Esophagus (tissue), 2 donors: ENCODE results near the gene KRTAP4-6. TPM values are rescaled to one million over a fixed set of nuclear protein-coding genes. Genes with fewer than 3 reads are reported as not detected.
"Not testable (repeated sequence)": the region's sequence is repeated elsewhere in the genome, so short reads cannot be mapped to it uniquely, and the experiment has no call there.

Experiments
- H3K27ac ChIP-seq, 2 donors: one replicate each; pipeline ENCODE4 v1.5.1; 2013; ENCODE audit warnings: low read depth in 2 of 2, mild to moderate bottlenecking in 2 of 2, inconsistent platforms in 1 of 2, low read length in 1 of 2, moderate library complexity in 1 of 2
- H3K27me3 ChIP-seq, 2 donors: one replicate each; pipeline ENCODE4 v1.6.1; 2013; ENCODE audit warnings: low read length in 2 of 2, control low read depth in 1 of 2, mild to moderate bottlenecking in 1 of 2; ENCODE audit not compliant: insufficient read depth in 2 of 2, control insufficient read depth in 1 of 2
- H3K36me3 ChIP-seq, 2 donors: one replicate each; pipeline ENCODE4 v1.6.1; 2013; ENCODE audit warnings: low read length in 1 of 2; ENCODE audit not compliant: control insufficient read depth in 2 of 2, insufficient read depth in 2 of 2
- H3K4me1 ChIP-seq, 2 donors: one replicate each; pipeline ENCODE4 v1.6.1; 2013; ENCODE audit warnings: low read length in 1 of 2; ENCODE audit not compliant: control insufficient read depth in 2 of 2, insufficient read depth in 2 of 2
- H3K4me3 ChIP-seq, 2 donors: one replicate each; pipeline ENCODE4 v1.5.1; 2013; ENCODE audit warnings: low read length in 2 of 2, mild to moderate bottlenecking in 2 of 2, low read depth in 1 of 2, moderate library complexity in 1 of 2
- H3K9me3 ChIP-seq, 2 donors: one replicate each; pipeline ENCODE4 v1.6.1; 2013; ENCODE audit warnings: mild to moderate bottlenecking in 2 of 2, low read depth in 1 of 2, low read length in 1 of 2, moderate library complexity in 1 of 2; ENCODE audit not compliant: control insufficient read depth in 2 of 2, insufficient read depth in 1 of 2
- WGBS, 2 donors: extraction: QIAGEN DNeasy Blood & Tissue Kit; methylation state at CpG; one replicate each; pipeline ENCODE4 v1.1.7; 2013; 5-methylcytosine and 5-hydroxymethylcytosine counted together
- polyA plus RNA-seq, 2 donors: library from polyadenylated mRNA; stranded (reverse); fragments of 200-250 nt; gene quantifications; one replicate each; pipeline ENCODE4 v1.2.3, GENCODE V29; 2013
- donor health status: healthy with polysubstance abuse.
- donor health status: Bipolar disorder and iron deficiency.

KRTAP4-6 gene
- polyA plus RNA-seq, 2 donors, result not detected

DNA sequence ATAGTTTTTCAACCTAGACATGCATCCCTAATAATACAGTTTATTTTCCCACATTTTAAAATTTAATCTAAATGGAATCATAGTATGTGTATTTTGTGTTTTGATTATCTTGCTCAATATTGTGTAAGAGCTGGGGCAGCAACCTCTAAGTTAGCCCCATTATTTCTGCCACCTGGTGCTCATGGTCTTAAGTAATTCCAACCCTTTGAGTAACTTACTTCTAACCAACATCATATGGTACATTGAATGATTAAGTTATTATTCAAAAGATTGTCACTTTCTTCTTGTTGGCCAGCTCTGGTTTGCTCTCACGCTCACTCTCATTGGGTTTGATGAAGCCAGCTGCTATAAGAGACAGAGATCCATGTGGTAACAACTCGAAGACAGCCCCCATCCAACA is 31.5 kb upstream of the KRTAP4-6 start:
- Histone ChIP-seq H3K4me3 (no peak overlapping the region), H3K27ac (no peak overlapping the region), H3K9me3 (no peaks in the 10 kb centered on the region), H3K36me3 (no peaks in the 10 kb centered on the region), H3K4me1 (no peaks in the 10 kb centered on the region), H3K27me3 (peaks cover 0 to 3% of the 10 kb centered on the region in 2 donors)
- WGBS, 2 donors, result 77 to 81% methylated on average over 2 of the region's 2 CpGs

DNA sequence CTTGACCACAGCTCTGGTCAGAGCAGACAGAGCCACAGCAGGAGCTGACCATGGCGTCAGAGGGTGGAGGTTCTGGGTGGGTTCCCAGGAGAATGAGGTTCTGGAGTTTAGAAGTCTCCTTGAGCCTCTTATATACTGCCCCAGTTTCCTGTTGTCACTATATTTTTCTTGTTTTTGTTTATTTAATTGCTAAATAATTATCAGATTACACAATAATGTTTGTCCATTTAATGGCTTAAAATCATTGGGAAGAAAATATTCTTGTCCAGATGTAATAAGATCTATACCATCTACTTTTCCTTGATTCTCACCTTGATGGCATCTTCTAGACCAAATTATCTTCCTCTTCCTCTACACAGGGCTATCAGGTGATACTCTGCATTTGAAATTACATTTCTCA is 27.8 kb upstream of the KRTAP4-6 start, which contains the start of gene KRTAP4-3:
Gene KRTAP4-3 (minus strand): TSS at position 101 of the 400 bp plus-strand sequence. CDS start 49 bp downstream, at position 52.
- no peaks in the 10 kb centered on the region for H3K27me3 ChIP-seq
- H3K4me3 ChIP-seq, result no peak within 1 kb of the TSS
- no peaks in the 10 kb centered on the region for H3K4me1 ChIP-seq
- H3K9me3 ChIP-seq, result no peaks in the 10 kb centered on the region
- 76 to 91% methylated on average over 1 of the region's 1 CpG for WGBS, 2 donors
- H3K36me3 ChIP-seq, result no peaks in the 10 kb centered on the region
- H3K27ac ChIP-seq, result no peak within 1 kb of the TSS

DNA sequence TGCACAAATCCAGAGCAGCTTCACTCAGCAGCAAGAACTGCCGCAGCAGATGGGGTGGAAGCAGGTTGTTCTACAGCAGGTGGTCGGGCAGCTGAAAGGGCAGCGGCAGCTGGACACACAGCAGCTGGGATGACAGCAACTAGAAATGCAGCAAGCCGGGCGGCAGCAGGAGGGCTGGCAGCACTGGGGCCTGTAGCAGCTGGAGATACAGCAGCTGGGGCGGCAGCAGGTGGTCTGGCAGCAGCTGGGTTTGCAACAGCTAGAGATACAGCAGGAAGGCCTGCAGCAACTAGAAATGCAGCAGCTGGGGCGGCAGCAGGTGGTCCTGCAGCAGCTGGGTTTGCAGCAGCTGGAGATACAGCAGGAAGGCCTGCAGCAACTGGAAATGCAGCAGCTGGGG is 27.2 kb upstream of the KRTAP4-6 start:
- no peak overlapping the region for H3K4me3 ChIP-seq
- H3K36me3 ChIP-seq, result no peaks in the 10 kb centered on the region
- no peaks in the 10 kb centered on the region for H3K27me3 ChIP-seq
- no peaks in the 10 kb centered on the region for H3K4me1 ChIP-seq
- H3K9me3 ChIP-seq, result no peaks in the 10 kb centered on the region
- no peak overlapping the region for H3K27ac ChIP-seq
- 79 to 85% methylated on average over 7 of the region's 7 CpGs for WGBS, 2 donors

DNA sequence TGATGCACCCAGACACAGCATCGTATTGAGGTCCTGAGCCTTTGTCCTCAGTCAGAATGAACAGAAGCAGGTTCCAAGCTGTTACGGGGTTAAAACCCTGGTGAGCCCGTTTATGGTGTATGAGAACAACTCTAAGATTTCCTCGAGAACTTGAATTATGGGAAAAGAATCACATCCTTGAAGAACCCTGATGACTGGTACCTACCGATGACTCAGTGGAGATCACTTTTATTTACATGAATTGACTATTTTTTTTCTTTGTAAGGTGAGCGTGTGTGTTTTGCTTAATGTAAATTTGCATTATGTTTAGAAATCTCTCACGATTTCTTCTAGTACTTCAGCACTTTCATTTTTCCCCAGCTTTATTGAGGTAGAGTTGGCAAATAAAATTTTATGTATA is 23.5 kb upstream of the KRTAP4-6 start:
- no peaks in the 10 kb centered on the region for H3K4me1 ChIP-seq
- H3K27ac ChIP-seq, result no peak overlapping the region
- H3K9me3 ChIP-seq, result no peaks in the 10 kb centered on the region
- 71 to 76% methylated on average over 7 of the region's 7 CpGs for WGBS, 2 donors
- H3K36me3 ChIP-seq, result no peaks in the 10 kb centered on the region
- H3K4me3 ChIP-seq, result no peak overlapping the region
- H3K27me3 ChIP-seq, result no peaks in the 10 kb centered on the region

DNA sequence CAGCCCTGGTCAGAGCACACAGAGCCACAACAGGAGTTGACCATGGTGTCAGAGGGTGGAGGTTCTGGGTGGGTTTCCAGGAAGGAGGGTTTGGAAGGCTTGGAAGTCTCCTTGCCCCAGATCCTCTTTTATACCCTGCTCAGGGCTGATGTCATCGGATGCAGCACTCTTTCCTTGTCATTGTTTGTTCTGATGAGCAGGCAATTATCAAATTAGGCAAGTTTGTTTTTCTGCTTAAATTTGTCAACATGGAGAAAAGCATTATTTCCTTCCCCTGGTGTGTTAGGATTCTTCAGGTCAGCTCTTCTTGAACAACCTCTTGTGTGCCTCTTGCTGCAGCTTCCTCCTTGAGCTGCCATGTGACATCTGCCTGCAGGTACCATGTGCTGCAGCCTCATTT is 20.3 kb upstream of the KRTAP4-6 start, which contains the start of gene KRTAP4-4:
Gene KRTAP4-4 (minus strand): TSS at position 101 of the 400 bp plus-strand sequence. CDS start 57 bp downstream, at position 44.
- Histone ChIP-seq H3K4me3 (no peak within 1 kb of the TSS), H3K9me3 (no peaks in the 10 kb centered on the region), H3K4me1 (no peaks in the 10 kb centered on the region), H3K27ac (no peak within 1 kb of the TSS), H3K27me3 (no peaks in the 10 kb centered on the region), H3K36me3 (no peaks in the 10 kb centered on the region)
- WGBS, 2 donors, result 94 to 98% methylated on average over 1 of the region's 1 CpG

DNA sequence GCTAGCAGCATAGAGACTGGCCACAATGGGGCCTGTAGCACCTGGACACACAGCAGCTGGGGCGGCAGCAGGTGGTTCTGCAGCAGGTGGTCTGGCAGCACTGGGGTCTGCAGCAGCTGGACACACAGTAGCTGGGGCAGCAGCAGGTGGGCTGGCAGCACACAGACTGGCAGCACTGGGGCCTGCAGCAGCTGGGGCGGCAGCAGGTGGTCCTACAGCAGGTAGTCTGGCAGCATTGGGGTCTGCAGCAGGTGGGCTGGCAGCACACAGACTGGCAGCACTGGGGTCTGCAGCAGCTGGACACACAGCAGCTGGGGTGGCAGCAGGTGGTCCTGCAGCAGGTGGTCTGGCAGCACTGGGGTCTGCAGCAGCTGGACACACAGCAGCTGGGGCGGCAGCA is 19.8 kb upstream of the KRTAP4-6 start:
- not testable (repeated sequence) for H3K36me3 ChIP-seq, H3K27ac ChIP-seq, H3K4me1 ChIP-seq, H3K9me3 ChIP-seq, H3K27me3 ChIP-seq, H3K4me3 ChIP-seq
- WGBS, 2 donors, result 84 to 95% methylated on average over 3 of the region's 3 CpGs

DNA sequence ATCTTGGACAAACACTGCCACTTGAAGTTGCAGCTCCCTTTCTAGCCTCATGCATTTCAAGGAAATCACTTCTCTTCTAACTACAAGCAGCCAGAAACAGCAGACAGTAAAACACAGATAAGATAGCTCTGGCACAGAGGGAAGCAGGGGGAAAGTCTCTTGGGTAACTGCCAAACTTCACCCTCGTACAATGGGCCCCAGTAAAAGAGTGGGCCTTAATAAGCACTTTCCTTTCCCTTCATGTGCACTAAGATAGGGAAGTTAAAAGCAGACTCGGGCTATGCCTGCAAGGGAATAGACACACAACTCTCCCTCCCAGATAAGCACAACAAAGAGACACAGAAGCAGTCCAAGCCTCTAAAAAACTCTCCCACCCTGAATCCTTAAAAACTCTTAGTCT is 13.5 kb upstream of the KRTAP4-6 start:
- Histone ChIP-seq H3K36me3 (no peaks in the 10 kb centered on the region), H3K9me3 (no peaks in the 10 kb centered on the region), H3K27ac (no peak overlapping the region), H3K4me3 (no peak overlapping the region), H3K27me3 (peaks cover 0 to 3% of the 10 kb centered on the region in 2 donors), H3K4me1 (no peaks in the 10 kb centered on the region)
- WGBS, 2 donors, result 42 to 47% methylated on average over 2 of the region's 2 CpGs

DNA sequence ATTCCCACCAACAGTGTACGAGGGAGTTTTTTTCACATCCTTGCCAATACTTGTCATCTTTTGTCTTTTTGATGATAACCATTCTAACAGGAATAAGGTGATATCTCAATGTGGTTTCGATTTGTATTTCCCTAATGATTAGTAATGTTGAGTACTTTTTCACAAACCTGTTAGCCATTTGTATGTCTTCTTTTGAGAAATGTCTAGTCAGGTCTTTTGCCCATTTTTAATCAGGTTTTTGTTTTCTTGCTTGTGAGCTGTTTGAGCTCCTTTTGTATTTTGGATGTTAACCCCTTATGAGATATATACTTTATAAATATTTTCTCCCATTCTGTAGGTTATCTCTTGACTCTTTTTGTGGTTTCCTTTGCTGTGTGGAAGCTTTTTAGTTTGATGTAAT is 11.2 kb upstream of the KRTAP4-6 start:
- Histone ChIP-seq H3K36me3 (no peaks in the 10 kb centered on the region), H3K27me3 (peaks cover 0 to 3% of the 10 kb centered on the region in 2 donors), H3K4me3 (no peak overlapping the region), H3K4me1 (no peaks in the 10 kb centered on the region), H3K9me3 (no peaks in the 10 kb centered on the region), H3K27ac (no peak overlapping the region)
- 78 to 85% methylated on average over 2 of the region's 2 CpGs for whole genome bisulfite sequencing, 2 donors

DNA sequence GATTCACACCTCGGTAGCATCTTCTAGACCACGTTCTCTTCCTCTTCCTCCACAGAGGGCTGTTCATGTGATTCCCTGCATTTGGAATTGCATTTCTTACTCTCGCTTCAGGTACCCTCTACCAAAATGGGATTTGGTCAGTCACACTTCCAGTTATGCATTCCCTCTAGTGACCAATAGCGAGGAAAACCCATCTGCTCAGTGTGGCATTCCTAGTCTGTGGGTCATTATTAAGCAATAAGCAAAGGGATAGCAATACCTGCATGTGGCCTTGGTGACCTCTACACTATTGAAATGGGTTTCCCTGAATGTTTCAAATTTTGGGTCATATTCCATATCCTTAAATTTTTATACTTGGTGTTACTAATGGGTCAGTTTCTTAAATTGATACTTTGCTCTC is 9.7 kb upstream of the KRTAP4-6 start:
- 82 to 88% methylated on average over 4 of the region's 4 CpGs for WGBS, 2 donors
- Histone ChIP-seq H3K27ac (no peak overlapping the region), H3K36me3 (no peaks in the 10 kb centered on the region), H3K4me1 (no peaks in the 10 kb centered on the region), H3K9me3 (no peaks in the 10 kb centered on the region), H3K27me3 (peaks cover 0 to 3% of the 10 kb centered on the region in 2 donors), H3K4me3 (no peak overlapping the region)

DNA sequence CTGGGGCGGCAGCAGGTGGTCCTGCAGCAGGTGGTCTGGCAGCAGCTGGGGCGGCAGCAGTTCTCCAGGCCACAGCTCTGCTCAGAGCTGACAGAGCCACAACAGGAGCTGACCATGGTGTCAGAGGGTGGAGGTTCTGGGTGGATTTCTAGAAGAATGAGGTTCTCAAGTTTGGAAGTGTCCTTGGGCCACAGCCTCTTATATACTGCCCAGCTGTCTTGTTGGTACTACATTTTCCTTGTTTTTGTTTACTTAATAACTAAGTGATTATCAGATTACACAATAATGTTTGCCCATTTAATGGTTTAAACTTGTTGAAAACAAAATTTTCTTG is 9.3 kb upstream of the KRTAP4-6 start, which contains the start of gene KRTAP4-5:
Gene KRTAP4-5 (minus strand): TSS at position 174 of the 334 bp plus-strand sequence. CDS start 58 bp downstream, at position 116.
- WGBS, 2 donors, result 52 to 64% methylated on average over 2 of the region's 2 CpGs
- Histone ChIP-seq H3K4me3 (no peak within 1 kb of the TSS), H3K9me3 (no peaks in the 10 kb centered on the region), H3K27ac (no peak within 1 kb of the TSS), H3K4me1 (no peaks in the 10 kb centered on the region), H3K27me3 (peaks cover 0 to 3% of the 10 kb centered on the region in 2 donors), H3K36me3 (no peaks in the 10 kb centered on the region)
